Measurements from ENCODE around the gene HS3ST3B1. TPM values are rescaled to one million over a fixed set of nuclear protein-coding genes. Genes with fewer than 3 reads are reported as not detected.

Gene HS3ST3B1
- total RNA-seq, 3 donors from 2014 or later: 0.96 to 3.6 (median 2.8) TPM

DNA sequence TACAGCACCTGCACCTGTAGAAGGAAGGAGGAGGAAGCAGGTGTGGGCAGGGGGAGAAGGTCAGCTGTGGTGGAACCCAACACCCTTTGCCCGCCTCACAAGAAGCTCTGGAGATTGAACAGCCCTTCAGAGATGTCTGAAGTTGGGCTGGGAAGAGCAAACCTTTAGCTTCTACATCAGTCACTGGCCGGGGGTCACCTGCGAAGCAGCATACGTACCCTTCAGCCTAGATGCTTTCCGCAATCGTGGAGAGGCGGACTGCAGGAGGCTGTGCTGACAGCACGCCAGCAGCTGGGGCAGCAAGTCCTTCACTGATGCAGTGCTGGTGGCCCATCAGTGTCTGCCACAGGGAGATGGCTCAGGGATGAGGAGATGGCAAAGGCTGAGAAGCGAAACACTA, 5.2 kb upstream of the HS3ST3B1 start:
- no peak overlapping the region for H3K27ac ChIP-seq
- H3K4me1 ChIP-seq: peaks cover 0 to 5% of the 10 kb centered on the region in 2 donors
- no peaks in the 10 kb centered on the region for H3K9me3 ChIP-seq
- H3K36me3 ChIP-seq: no peaks in the 10 kb centered on the region
- TF ChIP-seq, protein P1, sequence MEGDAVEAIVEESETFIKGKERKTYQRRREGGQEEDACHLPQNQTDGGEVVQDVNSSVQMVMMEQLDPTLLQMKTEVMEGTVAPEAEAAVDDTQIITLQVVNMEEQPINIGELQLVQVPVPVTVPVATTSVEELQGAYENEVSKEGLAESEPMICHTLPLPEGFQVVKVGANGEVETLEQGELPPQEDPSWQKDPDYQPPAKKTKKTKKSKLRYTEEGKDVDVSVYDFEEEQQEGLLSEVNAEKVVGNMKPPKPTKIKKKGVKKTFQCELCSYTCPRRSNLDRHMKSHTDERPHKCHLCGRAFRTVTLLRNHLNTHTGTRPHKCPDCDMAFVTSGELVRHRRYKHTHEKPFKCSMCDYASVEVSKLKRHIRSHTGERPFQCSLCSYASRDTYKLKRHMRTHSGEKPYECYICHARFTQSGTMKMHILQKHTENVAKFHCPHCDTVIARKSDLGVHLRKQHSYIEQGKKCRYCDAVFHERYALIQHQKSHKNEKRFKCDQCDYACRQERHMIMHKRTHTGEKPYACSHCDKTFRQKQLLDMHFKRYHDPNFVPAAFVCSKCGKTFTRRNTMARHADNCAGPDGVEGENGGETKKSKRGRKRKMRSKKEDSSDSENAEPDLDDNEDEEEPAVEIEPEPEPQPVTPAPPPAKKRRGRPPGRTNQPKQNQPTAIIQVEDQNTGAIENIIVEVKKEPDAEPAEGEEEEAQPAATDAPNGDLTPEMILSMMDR (IDR thresholded peaks at IDR 0.05): no peak
- no peak for TF ChIP-seq POLR2AphosphoS5 (IDR thresholded peaks at IDR 0.05)
- no peak overlapping the region for H3K4me3 ChIP-seq
- intact Hi-C loops (cut with DNase I; ENCODE audit: low total_unique reads): no loop called here
- no peak for DNase-seq (ENCODE audit: low spot score in 2 of 2)
- peaks cover 0 to 57% of the 10 kb centered on the region in 2 donors for H3K27me3 ChIP-seq

DNA sequence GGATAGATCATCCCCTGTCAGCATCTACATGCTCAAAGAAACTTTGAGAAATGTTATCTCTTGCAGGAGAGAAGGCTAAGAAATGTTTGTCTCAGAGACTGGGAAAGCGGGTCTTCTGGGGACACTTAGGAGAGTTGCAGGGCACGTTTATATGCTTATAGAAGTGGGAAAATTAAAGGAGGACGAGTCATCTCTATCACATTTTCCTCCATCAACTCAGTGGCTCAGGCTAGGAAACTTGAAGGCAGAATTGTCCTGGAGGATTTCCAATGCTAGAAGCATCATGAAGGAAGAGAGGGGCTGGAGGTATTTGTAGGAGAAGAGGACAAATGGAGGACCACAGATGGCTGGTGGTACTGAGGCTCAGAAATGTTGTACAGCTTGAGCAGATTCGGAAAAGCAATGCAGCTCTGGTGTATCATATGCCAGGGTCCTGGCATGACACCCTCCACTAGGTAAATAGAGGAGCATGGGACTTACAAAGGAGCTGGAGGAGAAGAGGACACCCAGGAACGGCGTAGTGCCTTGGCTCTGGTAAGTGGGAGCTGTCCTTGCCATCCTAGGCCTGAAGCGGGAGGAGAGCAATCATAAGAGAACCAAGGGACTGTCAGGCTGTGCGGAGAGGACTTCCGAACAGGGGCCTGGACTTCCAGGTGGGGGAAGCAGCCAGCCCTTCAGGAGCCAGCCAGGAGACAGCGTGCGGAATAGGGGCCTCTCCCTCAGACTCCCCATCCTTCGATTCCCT, 4.5 kb upstream of the HS3ST3B1 start:
- intact Hi-C loops (cut with DNase I; ENCODE audit: low total_unique reads): no loop called here
- Histone ChIP-seq H3K36me3 (no peaks in the 10 kb centered on the region), H3K4me1 (peaks cover 1 to 5% of the 10 kb centered on the region in 2 donors), H3K4me3 (no peak overlapping the region), H3K27me3 (peaks cover 0 to 57% of the 10 kb centered on the region in 2 donors), H3K9me3 (no peaks in the 10 kb centered on the region), H3K27ac (no peak overlapping the region)
- DNase-seq (ENCODE audit: low spot score in 2 of 2): no peak
- TF ChIP-seq, protein P1 (IDR thresholded peaks at IDR 0.05): no peak
- TF ChIP-seq POLR2AphosphoS5 (IDR thresholded peaks at IDR 0.05): no peak
- TF ChIP-seq POLR2A (IDR thresholded peaks at IDR 0.05): no peak

DNA sequence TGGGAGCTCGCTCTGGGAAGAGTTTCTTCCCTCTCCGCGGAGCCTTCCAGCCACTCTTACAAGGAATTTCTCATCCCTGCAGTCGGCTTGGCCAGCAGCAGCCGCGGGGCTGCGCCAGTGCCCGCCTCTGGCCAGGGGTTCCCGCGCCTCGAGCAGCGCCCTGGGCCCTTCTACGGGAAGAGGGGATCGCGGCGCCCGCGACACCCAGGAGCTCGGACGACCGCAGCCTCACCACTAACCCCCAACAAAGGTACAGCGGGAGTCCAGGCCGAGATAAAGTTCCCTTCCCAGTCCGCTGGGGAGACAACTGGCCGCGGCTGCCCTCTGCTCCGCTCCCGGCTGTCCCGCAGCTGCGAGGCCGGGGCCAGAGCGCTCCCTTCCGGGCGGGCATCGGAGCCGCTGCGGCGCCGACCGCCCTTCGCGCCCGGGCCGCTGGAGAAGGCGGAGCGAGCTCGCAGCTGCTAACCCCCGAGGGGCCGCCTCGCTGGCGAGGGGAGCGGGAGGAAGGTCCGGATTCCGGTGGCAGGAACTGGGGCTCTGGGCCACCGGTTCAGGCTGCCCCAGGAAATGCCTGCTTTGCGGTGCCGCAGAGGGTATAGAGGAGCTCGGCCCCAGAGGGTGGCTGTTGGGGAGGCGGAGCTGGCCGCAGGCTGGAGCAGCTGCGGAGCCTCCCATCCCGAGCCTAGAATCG, 3.6 kb upstream of the HS3ST3B1 start:
- H3K27ac ChIP-seq: peak overlapping the region in 1 of 2 donors; percentile 9
- peaks cover 5 to 6% of the 10 kb centered on the region in 2 donors for H3K4me1 ChIP-seq
- peak overlapping the region; percentile 17 to 65 (median 46) for H3K4me3 ChIP-seq
- TF ChIP-seq POLR2AphosphoS5 (IDR thresholded peaks at IDR 0.05) (no peak), POLR2A (IDR thresholded peaks at IDR 0.05) (no peak)
- TF ChIP-seq, protein P1 (IDR thresholded peaks at IDR 0.05): peak in 1 of 3 donors; percentile 14
- no peak for DNase-seq (ENCODE audit: low spot score in 2 of 2)
- intact Hi-C loops (cut with DNase I; ENCODE audit: low total_unique reads): no loop called here
- peaks cover 0 to 57% of the 10 kb centered on the region in 2 donors for H3K27me3 ChIP-seq
- no peaks in the 10 kb centered on the region for H3K36me3 ChIP-seq
- no peaks in the 10 kb centered on the region for H3K9me3 ChIP-seq

DNA sequence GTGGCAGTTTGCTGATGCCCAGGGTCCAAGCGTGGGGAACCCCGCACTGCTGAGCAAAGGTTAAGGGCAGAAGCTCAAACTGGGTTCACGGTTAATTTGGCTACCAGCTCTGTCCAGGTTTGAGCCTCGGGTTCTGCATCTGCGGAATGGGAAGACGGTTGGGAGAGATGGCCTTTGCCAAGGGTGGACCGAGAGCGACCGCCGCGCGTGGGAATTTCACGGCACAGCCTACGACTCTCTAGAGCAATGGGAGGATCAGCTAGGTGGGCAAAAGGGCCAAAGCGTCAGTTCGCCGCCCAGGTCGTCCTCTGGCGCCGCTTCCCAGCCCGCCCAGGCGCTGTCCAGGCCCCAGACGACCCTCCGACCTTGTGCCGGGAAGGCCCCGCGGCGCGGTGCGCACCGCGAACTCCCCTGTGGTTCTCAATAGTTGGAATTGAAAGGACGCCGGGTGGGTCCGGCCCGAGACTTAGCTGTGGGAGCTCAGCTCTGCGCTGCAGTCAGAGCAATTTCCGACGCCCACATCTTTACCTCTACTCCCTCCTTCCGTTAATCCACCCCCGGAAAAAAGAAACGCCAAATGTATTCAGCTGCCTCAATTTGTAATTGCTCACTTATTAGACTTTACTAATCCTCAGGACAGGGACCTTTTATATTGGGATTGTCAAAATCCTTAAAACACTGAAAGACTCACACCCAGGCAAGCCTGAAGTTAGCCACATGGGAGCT, 2.5 kb upstream of the HS3ST3B1 start:
- DNase-seq (ENCODE audit: low spot score in 2 of 2): no peak
- Histone ChIP-seq H3K4me3 (peak overlapping the region in 2 of 3 donors; percentile 46 to 65), H3K27ac (no peak overlapping the region), H3K36me3 (no peaks in the 10 kb centered on the region), H3K27me3 (peaks cover 0 to 51% of the 10 kb centered on the region in 2 donors), H3K4me1 (peaks cover 5 to 6% of the 10 kb centered on the region in 2 donors), H3K9me3 (no peaks in the 10 kb centered on the region)
- intact Hi-C loops (cut with DNase I; ENCODE audit: low total_unique reads): no loop called here
- TF ChIP-seq, protein P1 (IDR thresholded peaks at IDR 0.05): no peak
- no peak for TF ChIP-seq POLR2A (IDR thresholded peaks at IDR 0.05)
- TF ChIP-seq POLR2AphosphoS5 (IDR thresholded peaks at IDR 0.05): no peak

Measured in breast epithelium (tissue), 4 donors.